Keratinocyte (primary cell): Measurements from ENCODE around the gene ZMIZ1. TPM values are rescaled to one million over a fixed set of nuclear protein-coding genes. Genes with fewer than 3 reads are reported as not detected.
A peak's percentile ranks its signal among the peaks of the same experiment; 100 is the strongest.

Experiments
- DNase-seq: peaks from one replicate; pipeline ENCODE4 v3.0.0-alpha.2; 2011; ENCODE audit warnings: low read depth, missing footprints, low spot score
- FAIRE-seq: peaks from 2 replicates; lab custom pipeline; 2011; peaks lifted over from hg19 to GRCh38; lab: Jason Lieb, UNC
- H2AFZ ChIP-seq: 2 replicates; pipeline ENCODE4 v1.6.0; 2012; ENCODE audit warnings: low read length, control low read depth, inconsistent platforms; ENCODE audit not compliant: control insufficient read depth
- H3K27ac ChIP-seq: 2 replicates; pipeline ENCODE4 v1.5.1; 2011; ENCODE audit warnings: low read length; ENCODE audit not compliant: control insufficient read depth, insufficient read depth
- H3K27me3 ChIP-seq: 3 replicates; pipeline ENCODE4 v1.6.0; 2011; ENCODE audit warnings: low read length; ENCODE audit not compliant: control insufficient read depth, insufficient read depth; ENCODE audit errors: extremely low read depth
- H3K36me3 ChIP-seq, 2 experiments: 2 replicates in 1 of 2; 3 replicates in 1 of 2; pipeline ENCODE4 v1.5.1; 2011; ENCODE audit warnings: low read length in 2 of 2, mild to moderate bottlenecking in 1 of 2; ENCODE audit not compliant: control insufficient read depth in 2 of 2, insufficient read depth in 2 of 2; ENCODE audit errors: extremely low read depth in 1 of 2
- H3K4me1 ChIP-seq: 3 replicates; pipeline ENCODE4 v1.5.1; 2011; ENCODE audit warnings: low read length; ENCODE audit not compliant: control insufficient read depth, insufficient read depth; ENCODE audit errors: extremely low read depth
- H3K4me2 ChIP-seq: 3 replicates; pipeline ENCODE4 v1.6.0; 2011; ENCODE audit warnings: low read depth, low read length; ENCODE audit not compliant: control insufficient read depth, insufficient read depth; ENCODE audit errors: extremely low read depth
- H3K4me3 ChIP-seq, 3 experiments: fragments of 200-600 bp in 1 of 3; sonication (generic) in 1 of 3; 2 replicates in 2 of 3; 3 replicates in 1 of 3; pipeline ENCODE4 v1.5.1; 2011 to 2016; ENCODE audit warnings: low read length in 3 of 3, mild to moderate bottlenecking in 3 of 3, control low read depth in 2 of 3, inconsistent platforms in 1 of 3, low read depth in 1 of 3, mixed read lengths in 1 of 3, mixed run types in 1 of 3, moderate library complexity in 1 of 3; ENCODE audit not compliant: control insufficient read depth in 2 of 3, insufficient read depth in 2 of 3; ENCODE audit errors: extremely low read depth in 1 of 3
- H3K79me2 ChIP-seq: 2 replicates; pipeline ENCODE4 v1.6.0; 2012; ENCODE audit warnings: low read length; ENCODE audit not compliant: control insufficient read depth, insufficient read depth
- H3K9ac ChIP-seq: 3 replicates; pipeline ENCODE4 v1.6.0; 2011; ENCODE audit warnings: low read length; ENCODE audit not compliant: control insufficient read depth, insufficient read depth; ENCODE audit errors: extremely low read depth
- H3K9me1 ChIP-seq: 3 replicates; pipeline ENCODE4 v1.6.0; 2011; ENCODE audit warnings: low read length; ENCODE audit not compliant: control insufficient read depth, insufficient read depth; ENCODE audit errors: extremely low read depth
- H3K9me3 ChIP-seq: 2 replicates; pipeline ENCODE4 v1.5.1; 2012; ENCODE audit warnings: low read depth, low read length; ENCODE audit not compliant: control insufficient read depth
- H4K20me1 ChIP-seq: 3 replicates; pipeline ENCODE4 v1.6.0; 2011; ENCODE audit warnings: low read length; ENCODE audit not compliant: control insufficient read depth, insufficient read depth; ENCODE audit errors: extremely low read depth
- CTCF ChIP-seq, 3 experiments: IDR thresholded peaks in 1 of 3; conservative IDR thresholded peaks in 1 of 3; optimal IDR thresholded peaks in 1 of 3; 2 replicates in 2 of 3; 3 replicates in 1 of 3; pipeline versions ENCODE3 to v1.5.1; 2011; ENCODE audit warnings: low read length in 3 of 3, mild to moderate bottlenecking in 3 of 3, moderate library complexity in 2 of 3, control low read depth in 1 of 3, inconsistent platforms in 1 of 3; ENCODE audit not compliant: insufficient read depth in 2 of 3; ENCODE audit errors: extremely low read depth in 1 of 3
- EZH2 ChIP-seq: IDR thresholded peaks from one replicate; pipeline ENCODE4 v1.6.1; 2012; ENCODE audit warnings: inconsistent platforms, mild to moderate bottlenecking, low read length, moderate library complexity
- dilution Hi-C: fragments of 300-500 bp; cut with MboI; formaldehyde crosslinking; loops from one replicate; pipeline ENCODE4 v1.7.0; 2020; ENCODE audit warnings: low sequenced_read_pairs; ENCODE audit not compliant: extremely low pct_ligation_motif_present
- polyA plus RNA-seq, 5 experiments: library from polyadenylated mRNA; depleted of rRNA in 3 of 5; stranded (reverse) in 3 of 5; stranded (forward) in 1 of 5; unstranded in 1 of 5; fragments of >200 nt; gene quantifications; 1 replicate in 1 of 5; 2 replicates in 3 of 5; 3 replicates in 1 of 5; pipeline versions ENCODE4 v1.2.1 to v1.2.3, GENCODE V29; 2011 to 2012; ENCODE audit warnings: missing spikeins in 2 of 5, low read depth in 1 of 5, low replicate concordance in 1 of 5

The ZMIZ1 gene
- polyA plus RNA-seq, 1 donor (not counting 4 experiments of a cell fraction or from before 2014, with no cell fraction given) = 1.8 TPM

DNA sequence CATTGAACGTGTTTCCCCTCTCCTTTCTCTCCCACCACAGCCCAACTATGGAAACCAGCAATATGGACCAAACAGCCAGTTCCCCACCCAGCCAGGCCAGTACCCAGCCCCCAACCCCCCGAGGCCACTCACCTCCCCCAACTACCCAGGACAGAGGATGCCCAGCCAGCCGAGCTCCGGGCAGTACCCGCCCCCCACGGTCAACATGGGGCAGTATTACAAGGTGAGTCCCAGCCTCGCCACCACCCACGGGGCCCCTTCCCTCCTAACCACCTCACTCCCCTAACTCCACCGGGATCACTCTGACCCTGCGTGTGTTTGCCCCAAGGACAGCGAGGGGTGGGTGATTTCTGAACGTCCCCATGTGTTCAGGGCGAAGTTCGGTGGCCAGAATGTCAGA, 227.7 kb downstream of the ZMIZ1 start:
- Histone ChIP-seq H3K4me1 (peaks cover 26% of the 10 kb centered on the region), H4K20me1 (no peaks in the 10 kb centered on the region), H3K9ac (no peak overlapping the region), H3K4me2 (no peak overlapping the region), H2AFZ (no peak overlapping the region), H3K79me2 (no peaks in the 10 kb centered on the region), H3K9me3 (no peaks in the 10 kb centered on the region), H3K27me3 (no peaks in the 10 kb centered on the region), H3K9me1 (peaks cover 2% of the 10 kb centered on the region), H3K36me3 (peaks cover 18 to 27% of the 10 kb centered on the region in 2 experiments), H3K4me3 (no peak overlapping the region), H3K27ac (no peak overlapping the region)
- TF ChIP-seq CTCF (optimal IDR thresholded peaks at IDR 0.05 in 1 of 3, IDR thresholded peaks at IDR 0.05 in 1 of 3, conservative IDR thresholded peaks at IDR 0.05 in 1 of 3; ENCODE audit: extremely low read depth in 1 of 3, insufficient read depth in 2 of 3, low read length in 3 of 3) (no peak), EZH2 (no peak)
- FAIRE-seq = no peak
- dilution Hi-C loops = no loop called here
- DNase-seq = no peak

GRCh38 chr10:79298403-79299244, 229.9 kb downstream of the ZMIZ1 start:
- Histone ChIP-seq H3K27ac (peak overlapping the region; percentile 58), H3K4me2 (no peak overlapping the region), H3K36me3 (peaks cover 21 to 38% of the 10 kb centered on the region in 2 experiments), H3K4me3 (no peak overlapping the region), H3K4me1 (peaks cover 26% of the 10 kb centered on the region), H4K20me1 (no peaks in the 10 kb centered on the region), H3K9me3 (no peaks in the 10 kb centered on the region), H3K79me2 (no peaks in the 10 kb centered on the region), H3K9ac (no peak overlapping the region), H2AFZ (no peak overlapping the region), H3K27me3 (no peaks in the 10 kb centered on the region), H3K9me1 (peaks cover 2% of the 10 kb centered on the region)
- peak; percentile 89 for DNase-seq
- dilution Hi-C loops = no loop called here
- no peak for TF ChIP-seq EZH2
- no peak for TF ChIP-seq CTCF (optimal IDR thresholded peaks at IDR 0.05 in 1 of 3, IDR thresholded peaks at IDR 0.05 in 1 of 3, conservative IDR thresholded peaks at IDR 0.05 in 1 of 3; ENCODE audit: extremely low read depth in 1 of 3, insufficient read depth in 2 of 3, low read length in 3 of 3)
- FAIRE-seq = peak; percentile 81
